ENCODE results near the gene TREM1.
A peak's percentile ranks its signal among the peaks of the same experiment; 100 is the strongest.
"Not testable (repeated sequence)": the region's sequence is repeated elsewhere in the genome, so short reads cannot be mapped to it uniquely, and the experiment has no call there.

Gene TREM1

DNA sequence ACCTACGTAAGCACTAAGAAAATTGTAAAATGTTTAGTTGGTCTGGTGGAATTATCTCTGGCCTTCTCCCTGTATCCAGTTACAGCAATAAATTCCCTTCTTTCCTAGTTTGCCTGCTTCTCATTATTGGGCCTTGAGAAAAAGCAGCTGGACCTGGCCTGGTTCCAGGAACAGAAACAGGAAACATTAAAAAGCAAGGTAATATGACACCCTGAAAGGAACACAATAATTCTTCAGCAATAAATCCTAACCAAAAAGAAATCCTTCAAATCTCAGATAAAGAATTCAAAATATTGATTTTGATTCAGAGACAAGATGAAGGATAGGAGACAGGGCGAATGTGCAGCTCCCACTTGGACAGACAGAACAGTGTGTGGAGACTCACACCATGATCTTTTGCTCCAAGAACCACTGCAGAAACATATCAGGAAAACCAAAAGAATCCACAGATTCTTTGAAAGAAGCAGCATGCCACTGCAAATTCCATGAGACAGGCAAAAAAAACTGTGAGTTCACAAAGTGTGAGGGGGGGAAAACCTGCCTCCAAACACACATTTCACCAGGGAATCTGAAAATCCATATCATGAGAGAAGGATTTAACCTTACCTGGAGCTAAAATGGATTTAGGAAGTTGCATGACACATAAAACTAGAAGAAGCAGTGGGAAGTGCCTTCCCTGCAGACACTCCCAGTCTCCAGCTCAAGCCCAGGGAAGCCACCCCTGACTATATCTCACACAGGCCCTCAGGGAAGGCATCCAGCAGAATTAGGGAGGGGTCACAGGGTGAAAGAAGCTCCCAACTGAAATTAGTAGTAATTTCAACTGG lies 28.9 kb downstream of the TREM1 start:
- peak; percentile 6 to 17 for DNase-seq

DNA sequence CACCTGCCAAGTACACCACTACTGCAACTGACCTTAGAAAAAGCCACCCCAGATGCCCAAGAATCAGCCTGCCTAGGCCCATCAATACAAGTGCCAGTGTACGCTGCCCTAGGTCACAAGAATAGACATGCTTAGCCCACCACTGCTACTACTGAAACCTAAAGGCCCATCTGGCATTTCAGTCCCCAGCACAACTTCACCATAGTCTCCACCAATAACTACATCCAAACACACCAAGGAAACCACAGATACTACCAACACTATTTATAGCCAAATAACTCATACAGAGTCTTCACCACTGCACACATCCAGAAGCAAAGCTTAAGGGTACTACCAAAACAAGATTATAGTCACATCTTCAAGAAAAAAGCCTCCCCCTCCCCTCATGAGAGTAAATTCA lies 30.1 kb downstream of the TREM1 start:
- DNase-seq = no peak

DNA sequence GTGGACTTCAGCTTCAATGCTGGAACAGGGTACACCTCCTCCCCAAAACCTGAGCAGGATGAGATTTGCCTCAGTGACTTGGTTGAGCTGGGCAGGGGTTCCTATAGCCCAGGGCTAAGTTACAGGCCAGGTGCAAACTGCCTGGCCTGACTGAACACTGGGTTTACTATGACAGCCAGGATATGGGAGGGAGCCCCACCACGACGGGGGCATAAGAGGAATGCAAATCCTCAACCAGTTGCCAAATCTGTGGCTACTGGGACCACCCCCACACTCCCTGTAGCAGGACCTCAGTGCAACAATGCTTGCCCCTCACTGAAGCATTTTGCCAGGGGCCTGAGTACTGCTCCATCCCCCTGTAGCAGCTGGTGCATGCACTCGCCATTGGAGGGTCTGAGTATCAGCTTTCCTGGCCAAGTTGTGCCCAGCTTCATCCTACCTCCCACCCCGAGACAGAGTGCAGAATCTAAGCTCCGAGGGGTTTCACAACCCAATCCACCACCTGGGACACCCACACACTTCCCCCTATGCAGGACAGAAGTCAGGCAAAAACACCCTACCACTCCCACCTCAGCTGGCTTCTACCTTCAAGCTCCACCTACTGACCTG lies 30.7 kb downstream of the TREM1 start:
- DNase-seq = no peak

- no peak for DNase-seq
Observed at GRCh38 chr6:41255110-41255509, 31.4 kb downstream of the TREM1 start.

- no peak for DNase-seq
Observed at GRCh38 chr6:41252401-41253169, 33.9 kb downstream of the TREM1 start.

DNA sequence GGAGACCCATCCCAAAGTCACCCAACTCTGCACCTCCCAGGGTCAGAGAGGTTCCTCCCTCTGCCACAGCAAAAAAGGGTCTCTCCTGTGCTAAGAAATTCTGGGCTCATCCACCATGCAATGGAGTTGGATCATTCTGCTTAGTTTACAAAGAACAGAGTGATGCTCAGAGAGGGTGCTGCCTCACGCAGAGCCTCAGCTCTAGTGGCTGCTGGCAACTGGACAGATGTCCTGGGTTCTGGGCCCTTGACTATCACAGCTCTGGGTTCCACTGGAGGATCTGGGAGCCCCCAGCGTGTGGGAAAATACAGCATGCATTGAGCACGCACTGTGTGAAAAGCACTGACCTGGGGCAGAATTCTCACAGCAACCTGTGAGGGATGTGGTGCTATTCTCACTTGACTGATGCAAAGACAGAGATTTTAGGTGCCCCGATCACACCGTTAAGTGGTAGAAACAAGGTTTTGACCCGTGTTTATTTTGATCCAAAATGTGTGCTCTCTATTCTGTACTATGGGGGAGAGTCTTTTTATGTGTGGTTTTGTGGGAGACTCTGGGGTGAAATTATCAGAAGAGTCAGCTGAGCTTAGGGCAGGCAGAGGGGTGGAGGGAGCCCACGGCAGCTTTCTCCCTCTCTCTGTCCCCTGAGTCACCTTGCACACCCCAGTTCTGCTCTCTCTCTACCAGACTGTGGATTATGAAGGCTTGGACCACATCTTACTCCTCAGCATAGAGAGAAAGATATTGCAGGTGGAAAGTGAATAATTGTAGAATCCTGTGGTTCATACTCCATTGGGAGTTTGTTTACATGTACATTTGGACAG lies 38.4 kb downstream of the TREM1 start:
- DNase-seq = no peak

- no peak for DNase-seq
Observed at GRCh38 chr6:41247288-41247865, 39.1 kb downstream of the TREM1 start.

DNA sequence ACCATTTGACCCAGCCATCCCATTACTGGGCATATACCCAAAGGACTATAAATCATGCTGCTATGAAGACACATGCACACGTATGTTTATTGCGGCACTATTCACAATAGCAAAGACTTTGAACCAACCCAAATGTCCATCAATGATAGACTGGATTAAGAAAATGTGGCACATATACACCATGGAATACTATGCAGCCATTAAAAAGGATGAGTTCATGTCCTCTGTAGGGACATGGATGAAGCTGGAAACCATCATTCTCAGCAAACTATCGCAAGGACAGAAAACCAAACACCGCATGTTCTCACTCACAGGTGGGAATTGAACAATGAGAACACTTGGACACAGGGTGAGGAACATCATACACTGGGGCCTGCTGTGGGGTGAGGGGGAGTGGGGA lies 40.0 kb downstream of the TREM1 start:
- DNase-seq = not testable (repeated sequence)

- DNase-seq = no peak
Observed at GRCh38 chr6:41239467-41240159, 46.9 kb downstream of the TREM1 start.

DNA sequence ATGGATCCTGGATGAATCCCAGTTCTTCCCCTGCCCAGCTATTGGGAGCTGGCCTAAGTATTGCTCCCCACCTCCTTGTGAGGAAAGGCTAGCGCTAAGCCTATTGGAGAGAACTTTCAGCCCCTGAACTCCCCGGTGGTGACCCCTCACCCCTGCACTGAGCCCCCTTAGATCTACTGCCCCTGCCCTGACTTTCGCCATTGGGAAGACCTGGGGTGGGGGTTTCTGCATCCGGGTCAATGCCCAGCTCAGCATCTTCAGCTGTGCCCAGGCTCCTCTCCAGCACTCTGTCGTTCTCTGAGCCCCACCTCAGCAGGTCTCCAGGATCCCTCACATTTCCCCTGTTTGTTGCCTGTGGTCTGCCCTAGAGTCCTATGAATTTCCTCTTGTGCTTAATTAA lies 49.4 kb downstream of the TREM1 start:
- no peak for DNase-seq

DNA sequence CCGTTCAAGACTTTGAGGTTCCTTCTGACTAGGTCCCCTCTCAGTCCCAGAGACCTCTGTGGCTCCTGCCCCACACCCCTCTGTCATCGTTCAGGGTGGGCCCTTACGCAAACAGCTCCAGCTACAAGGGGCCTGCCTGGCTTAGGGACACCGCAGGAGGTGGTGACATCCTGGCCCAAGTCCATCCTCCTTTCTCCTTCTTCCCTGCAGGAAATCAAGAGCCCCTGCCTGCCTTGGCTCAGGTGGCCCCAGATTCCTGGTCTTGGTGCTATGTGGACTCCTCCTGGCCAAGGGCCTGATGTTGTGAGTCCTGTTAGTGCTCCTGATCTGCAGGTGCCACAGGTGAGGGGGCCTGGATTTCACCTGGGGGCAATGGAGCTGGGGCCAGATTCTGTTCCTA lies 50.2 kb downstream of the TREM1 start:
- no peak for DNase-seq

DNA sequence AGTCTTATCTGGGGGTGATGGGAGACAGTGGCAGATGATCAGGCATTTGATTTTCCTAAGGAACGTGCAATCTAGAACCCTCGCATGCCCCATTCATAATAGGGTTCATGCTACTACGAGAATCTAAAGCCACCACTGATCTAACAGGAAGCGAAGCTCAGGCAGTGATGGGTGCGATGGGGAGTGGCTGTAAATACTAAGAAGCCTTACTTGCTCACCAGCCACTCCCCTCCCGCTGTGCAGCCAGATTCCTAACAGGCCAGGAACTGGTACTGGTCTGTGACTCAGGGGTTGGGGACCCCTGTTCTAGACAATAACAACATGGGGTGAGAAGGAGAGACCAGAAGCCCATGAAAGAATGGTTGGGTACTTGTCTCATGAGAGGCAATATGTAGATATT lies 53.8 kb downstream of the TREM1 start:
- no peak for DNase-seq

GRCh38 chr6:41231246-41231645 lies 55.2 kb downstream of the TREM1 start:
- DNase-seq = no peak

DNA sequence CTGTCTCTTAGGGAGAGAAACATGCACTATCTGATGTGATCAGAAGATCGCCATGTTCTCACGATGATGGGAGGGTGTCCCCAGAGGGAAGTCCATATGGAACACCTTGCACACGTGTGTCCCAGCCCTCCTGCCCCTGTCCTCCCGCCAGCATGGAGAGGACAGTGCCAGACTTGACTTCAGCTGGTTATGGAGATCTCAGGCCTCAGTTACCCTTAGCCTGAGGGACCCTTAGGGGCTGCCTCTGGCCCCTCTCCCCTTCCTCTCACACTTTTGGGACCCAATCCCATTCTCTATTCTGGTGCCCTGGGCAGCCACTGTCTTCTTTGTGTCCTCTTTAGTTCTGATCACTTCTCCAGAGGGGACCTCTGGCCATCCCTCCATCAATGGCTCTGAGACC lies 56.8 kb downstream of the TREM1 start:
- DNase-seq = no peak

GRCh38 chr6:41228616-41229015 lies 57.9 kb downstream of the TREM1 start:
- DNase-seq = peak; percentile 22 to 59

- no peak for DNase-seq
Observed at GRCh38 chr6:41228096-41228495, 58.4 kb downstream of the TREM1 start, which contains the start of gene TREML4. TSS of gene TREML4 (plus strand) at chr6:41228349. CDS start at chr6:41228428, 79 bp downstream.

GRCh38 chr6:41226752-41227151 lies 59.7 kb downstream of the TREM1 start:
- DNase-seq = no peak

DNA sequence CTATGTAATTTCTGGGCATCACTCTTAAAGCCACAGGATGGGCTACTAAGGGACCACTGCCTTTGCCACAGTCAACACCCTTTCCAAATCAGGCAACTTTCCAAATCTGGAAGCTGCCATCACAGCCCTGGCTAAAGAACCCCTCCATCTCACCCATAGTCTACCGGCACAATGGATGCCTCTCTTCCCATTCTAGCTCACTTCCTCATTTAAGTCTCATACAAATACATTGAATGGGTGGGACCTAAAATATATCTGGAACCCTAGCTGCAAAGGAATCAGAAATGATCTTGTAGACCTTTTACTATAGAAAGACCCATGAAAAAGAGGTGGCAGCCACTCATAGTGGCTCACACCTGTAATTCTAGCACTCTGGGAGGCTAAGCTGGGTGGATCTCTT lies 61.7 kb downstream of the TREM1 start:
- DNase-seq = peak; percentile 6 to 38

Measured in Kasumi-1 (cell line).